Nephron (organoid): ENCODE results near the gene NOP53.

Experiments used
- H3K27ac Mint-ChIP-seq, 3 experiments: 2 replicates each; pipeline ENCODE4 v1.8.0; 2020; ENCODE audit warnings: mixed read lengths in 3 of 3, mild to moderate bottlenecking in 2 of 3, moderate library complexity in 1 of 3
- H3K27me3 Mint-ChIP-seq: 2 replicates; pipeline ENCODE4 v1.8.0; 2021; ENCODE audit warnings: low read depth, mild to moderate bottlenecking, moderate library complexity, mixed read lengths
- H3K36me3 Mint-ChIP-seq: 2 replicates; pipeline ENCODE4 v1.8.0; 2020; ENCODE audit warnings: low read depth, mixed read lengths
- H3K4me1 Mint-ChIP-seq: 2 replicates; pipeline ENCODE4 v1.8.0; 2020; ENCODE audit warnings: mixed read lengths
- H3K4me3 Mint-ChIP-seq, 3 experiments: 2 replicates each; pipeline ENCODE4 v1.8.0; 2020; ENCODE audit warnings: mild to moderate bottlenecking in 3 of 3, mixed read lengths in 3 of 3, moderate library complexity in 2 of 3
- H3K9me3 Mint-ChIP-seq: 2 replicates; pipeline ENCODE4 v1.8.0; 2020; ENCODE audit warnings: mixed read lengths
- CTCF ChIP-seq, 3 experiments: fragments of 200-600 bp; sonication (generic); IDR thresholded peaks; one replicate each; pipeline ENCODE4 v1.5.0; 2021; ENCODE audit warnings: antibody characterized with exemption in 3 of 3; ENCODE audit not compliant: unreplicated experiment in 3 of 3

NOP53 gene

GRCh38 chr19:47700934-47701716 lies 44.2 kb upstream of the NOP53 start:
- no peaks in the 10 kb centered on the region for H3K4me1 Mint-ChIP-seq
- peaks cover 33% of the 10 kb centered on the region for H3K36me3 Mint-ChIP-seq
- no peaks in the 10 kb centered on the region for H3K27me3 Mint-ChIP-seq
- H3K9me3 Mint-ChIP-seq, result no peaks in the 10 kb centered on the region
- no peak overlapping the region for H3K27ac Mint-ChIP-seq
- no peak for TF ChIP-seq CTCF (IDR thresholded peaks at IDR 0.05; ENCODE audit: unreplicated experiment in 3 of 3)
- H3K4me3 Mint-ChIP-seq, result no peak overlapping the region

GRCh38 chr19:47701717-47702552 lies 43.4 kb upstream of the NOP53 start:
- no peaks in the 10 kb centered on the region for H3K27me3 Mint-ChIP-seq
- TF ChIP-seq CTCF (IDR thresholded peaks at IDR 0.05; ENCODE audit: unreplicated experiment in 3 of 3), result no peak
- no peaks in the 10 kb centered on the region for H3K4me1 Mint-ChIP-seq
- no peak overlapping the region for H3K4me3 Mint-ChIP-seq
- H3K27ac Mint-ChIP-seq, result no peak overlapping the region
- H3K36me3 Mint-ChIP-seq, result peaks cover 33% of the 10 kb centered on the region
- H3K9me3 Mint-ChIP-seq, result no peaks in the 10 kb centered on the region

- no peaks in the 10 kb centered on the region for H3K4me1 Mint-ChIP-seq
- no peak overlapping the region for H3K4me3 Mint-ChIP-seq
- TF ChIP-seq CTCF (IDR thresholded peaks at IDR 0.05; ENCODE audit: unreplicated experiment in 3 of 3), result no peak
- H3K27ac Mint-ChIP-seq, result no peak overlapping the region
- H3K27me3 Mint-ChIP-seq, result peaks cover 6% of the 10 kb centered on the region
- peaks cover 33% of the 10 kb centered on the region for H3K36me3 Mint-ChIP-seq
- H3K9me3 Mint-ChIP-seq, result no peaks in the 10 kb centered on the region
Observed at GRCh38 chr19:47702671-47703070, 42.7 kb upstream of the NOP53 start.

GRCh38 chr19:47703301-47703700 lies 42.0 kb upstream of the NOP53 start:
- H3K4me1 Mint-ChIP-seq, result no peaks in the 10 kb centered on the region
- no peak overlapping the region for H3K27ac Mint-ChIP-seq
- peaks cover 33% of the 10 kb centered on the region for H3K36me3 Mint-ChIP-seq

GRCh38 chr19:47704024-47704423 lies 41.3 kb upstream of the NOP53 start:
- Mint-ChIP-seq H3K27me3 (peaks cover 7% of the 10 kb centered on the region), H3K4me1 (no peaks in the 10 kb centered on the region), H3K36me3 (peaks cover 33% of the 10 kb centered on the region), H3K9me3 (no peaks in the 10 kb centered on the region), H3K27ac (peak overlapping the region in 1 of 3 experiments; percentile 9), H3K4me3 (no peak overlapping the region)
- TF ChIP-seq CTCF (IDR thresholded peaks at IDR 0.05; ENCODE audit: unreplicated experiment in 3 of 3), result no peak

More at GRCh38 chr19:47703301-47703700, 42.0 kb upstream of the NOP53 start:
- Mint-ChIP-seq H3K27me3 (peaks cover 7% of the 10 kb centered on the region), H3K9me3 (no peaks in the 10 kb centered on the region), H3K4me3 (no peak overlapping the region)
- TF ChIP-seq CTCF (IDR thresholded peaks at IDR 0.05; ENCODE audit: unreplicated experiment in 3 of 3), result no peak
